ENCODE measurements around the gene TMEM185A. TPM values are rescaled to one million over a fixed set of nuclear protein-coding genes. Genes with fewer than 3 reads are reported as not detected.
A peak's percentile ranks its signal among the peaks of the same experiment; 100 is the strongest.
"Not testable (repeated sequence)": the region's sequence is repeated elsewhere in the genome, so short reads cannot be mapped to it uniquely, and the experiment has no call there.

The TMEM185A gene
- total and polyA plus RNA-seq, 3 donors from 2014 or later: 48.7 to 66.0 (median 64.3) TPM

- intact Hi-C loops (cut with DNase I; ENCODE audit: low total_unique reads): no loop called here
Observed at GRCh38 chrX:149630681-149631233, 835 bp downstream of the TMEM185A start.

GRCh38 chrX:149629730-149630387 is 1.7 kb downstream of the TMEM185A start:
- H3K27me3 ChIP-seq: no peaks in the 10 kb centered on the region
- no peaks in the 10 kb centered on the region for H3K36me3 ChIP-seq (ENCODE audit: low read depth, missing control alignments)
- no peaks in the 10 kb centered on the region for H3K9me3 ChIP-seq
- peaks cover 3% of the 10 kb centered on the region for H3K4me1 ChIP-seq
- TF ChIP-seq CTCF (IDR thresholded peaks at IDR 0.05) (no peak), POLR2A (IDR thresholded peaks at IDR 0.05) (no peak)
- no peak overlapping the region for H3K27ac ChIP-seq
- 49 to 51% methylated on average over 4 to 5 of the region's 5 CpGs for WGBS, 2 donors
- H3K4me3 ChIP-seq: no peak overlapping the region
- DNase-seq: no peak
- intact Hi-C loops (cut with DNase I; ENCODE audit: low total_unique reads): no loop called here

More at GRCh38 chrX:149630681-149631233, 835 bp downstream of the TMEM185A start:
- H3K27ac ChIP-seq: peak overlapping the region; percentile 64 to 68
- peaks cover 3% of the 10 kb centered on the region for H3K4me1 ChIP-seq
- no peaks in the 10 kb centered on the region for H3K9me3 ChIP-seq
- DNase-seq: peak; percentile 29
- peak overlapping the region; percentile 66 to 78 for H3K4me3 ChIP-seq
- no peaks in the 10 kb centered on the region for H3K27me3 ChIP-seq
- no peaks in the 10 kb centered on the region for H3K36me3 ChIP-seq (ENCODE audit: low read depth, missing control alignments)
- WGBS, 2 donors: 0 to 3% methylated on average over 12 to 16 of the region's 16 CpGs
- TF ChIP-seq POLR2A (IDR thresholded peaks at IDR 0.05) (no peak), CTCF (IDR thresholded peaks at IDR 0.05) (no peak)

GRCh38 chrX:149628768-149629167 is 2.8 kb downstream of the TMEM185A start:
- WGBS, 2 donors: 58 to 66% methylated on average over 2 of the region's 2 CpGs
- no peak overlapping the region for H3K27ac ChIP-seq
- H3K4me3 ChIP-seq: no peak overlapping the region
- DNase-seq: no peak
- no peaks in the 10 kb centered on the region for H3K27me3 ChIP-seq
- TF ChIP-seq CTCF (IDR thresholded peaks at IDR 0.05): no peak
- no peak for TF ChIP-seq POLR2A (IDR thresholded peaks at IDR 0.05)
- no peaks in the 10 kb centered on the region for H3K36me3 ChIP-seq (ENCODE audit: low read depth, missing control alignments)
- no peaks in the 10 kb centered on the region for H3K9me3 ChIP-seq
- intact Hi-C loops (cut with DNase I; ENCODE audit: low total_unique reads): no loop called here
- H3K4me1 ChIP-seq: peaks cover 3% of the 10 kb centered on the region

GRCh38 chrX:149628280-149628679 is 3.3 kb downstream of the TMEM185A start:
- no peaks in the 10 kb centered on the region for H3K27me3 ChIP-seq
- 91 to 100% methylated on average over 2 to 3 of the region's 3 CpGs for WGBS, 2 donors
- H3K4me3 ChIP-seq: no peak overlapping the region
- H3K4me1 ChIP-seq: peaks cover 3% of the 10 kb centered on the region
- H3K9me3 ChIP-seq: no peaks in the 10 kb centered on the region
- no peaks in the 10 kb centered on the region for H3K36me3 ChIP-seq (ENCODE audit: low read depth, missing control alignments)
- no peak for DNase-seq
- H3K27ac ChIP-seq: no peak overlapping the region
- TF ChIP-seq CTCF (IDR thresholded peaks at IDR 0.05) (no peak), POLR2A (IDR thresholded peaks at IDR 0.05) (no peak)
- intact Hi-C loops (cut with DNase I; ENCODE audit: low total_unique reads): no loop called here

- intact Hi-C loops (cut with DNase I; ENCODE audit: low total_unique reads); H3K9me3 ChIP-seq; H3K27me3 ChIP-seq; H3K4me3 ChIP-seq; H3K27ac ChIP-seq; H3K4me1 ChIP-seq; H3K36me3 ChIP-seq (ENCODE audit: low read depth, missing control alignments): not testable (repeated sequence)
- DNase-seq: peak; percentile 58
- WGBS, 2 donors: 28 to 55% methylated on average over 6 to 8 of the region's 8 CpGs
Observed at GRCh38 chrX:149626829-149627228, 4.8 kb downstream of the TMEM185A start.

- H3K27me3 ChIP-seq; intact Hi-C loops (cut with DNase I; ENCODE audit: low total_unique reads); H3K27ac ChIP-seq; H3K36me3 ChIP-seq (ENCODE audit: low read depth, missing control alignments); H3K4me1 ChIP-seq; H3K9me3 ChIP-seq; DNase-seq; H3K4me3 ChIP-seq: not testable (repeated sequence)
- 100% methylated on average over 1 of the region's 1 CpG; no CpG with 5 or more reads in 1 of the 2 donors for WGBS, 2 donors
Observed at GRCh38 chrX:149619662-149620061, 11.9 kb downstream of the TMEM185A start.

Measured in testis (tissue), 3 donors.